GM18502 (cell line): ENCODE results near the gene TLR5.
A peak's percentile ranks its signal among the peaks of the same experiment; 100 is the strongest.

Experiments
- ATAC-seq: cut with Tn5 transposase; IDR thresholded peaks from one replicate; pipeline ENCODE4 v1.9.1; 2021; ENCODE audit warnings: mild to moderate bottlenecking; ENCODE audit not compliant: unreplicated experiment, poor library complexity

The TLR5 gene

DNA sequence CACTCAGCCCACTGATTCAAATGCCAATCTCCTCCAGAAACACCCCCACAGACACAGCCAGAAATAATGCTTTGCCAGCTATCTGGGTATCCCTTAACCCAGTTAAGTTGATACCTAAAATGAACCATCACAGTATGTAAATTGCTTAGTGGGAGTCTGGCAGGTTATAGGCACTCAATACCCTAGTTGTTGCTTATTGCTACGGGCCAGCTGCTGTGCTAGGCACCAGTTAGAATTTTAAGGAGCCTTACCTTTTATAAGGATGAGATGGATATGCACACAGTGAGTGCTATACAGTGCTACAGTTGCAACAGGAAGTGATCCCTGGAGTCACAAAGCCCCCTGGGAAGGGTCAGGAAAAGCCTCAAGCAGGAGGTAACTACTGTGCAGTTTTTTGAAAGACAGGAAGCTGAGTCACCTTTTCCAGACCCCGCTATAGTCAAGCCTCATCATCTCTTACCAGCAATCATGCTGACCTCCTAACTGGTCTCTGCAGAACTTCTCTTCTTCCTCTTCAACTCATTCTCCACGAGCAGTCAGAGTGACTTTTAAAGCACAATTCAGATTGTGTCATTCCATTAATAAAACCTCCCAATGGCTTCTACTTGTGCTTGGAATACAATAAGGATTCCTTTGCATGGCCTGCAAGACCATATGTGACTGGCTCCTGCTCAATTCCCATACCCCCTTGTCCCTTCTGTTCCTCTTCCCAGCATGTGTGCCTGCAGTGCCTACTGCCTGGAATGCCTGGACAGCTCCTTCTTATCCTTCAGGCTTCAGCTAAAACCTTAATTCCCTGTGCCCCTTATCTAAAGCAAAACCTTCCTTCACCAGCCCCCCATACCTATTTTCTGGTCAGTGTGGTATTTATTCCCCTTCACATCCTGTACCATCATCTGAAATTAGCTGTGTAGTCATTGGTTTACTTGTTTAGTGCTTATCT, 10.4 kb upstream of the TLR5 start:
- no peak for ATAC-seq

- ATAC-seq: no peak
Measured at GRCh38 chr1:223152399-223152798, 9.4 kb upstream of the TLR5 start.

DNA sequence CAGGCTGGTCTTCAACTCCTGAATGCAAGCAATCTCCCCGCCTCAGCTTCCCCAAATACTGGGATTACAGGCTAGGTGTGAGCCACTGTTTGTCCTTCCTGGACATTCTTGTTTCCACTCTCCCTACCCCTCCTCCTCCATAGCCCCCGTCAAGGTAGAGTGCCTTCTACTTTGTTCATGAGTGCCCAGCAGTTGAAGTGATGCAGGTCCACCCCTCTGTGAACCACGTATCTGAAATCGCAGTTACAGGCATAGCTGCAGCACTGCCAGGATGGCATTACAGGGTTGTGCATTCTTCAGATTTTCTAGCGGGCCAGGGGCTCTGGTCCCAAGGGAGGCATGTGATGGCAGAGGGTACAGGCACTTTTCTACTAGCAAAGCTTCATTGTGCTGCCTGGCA, 7.4 kb upstream of the TLR5 start:
- ATAC-seq: no peak

- ATAC-seq: no peak
Measured at GRCh38 chr1:223147873-223148272, 4.8 kb upstream of the TLR5 start.

DNA sequence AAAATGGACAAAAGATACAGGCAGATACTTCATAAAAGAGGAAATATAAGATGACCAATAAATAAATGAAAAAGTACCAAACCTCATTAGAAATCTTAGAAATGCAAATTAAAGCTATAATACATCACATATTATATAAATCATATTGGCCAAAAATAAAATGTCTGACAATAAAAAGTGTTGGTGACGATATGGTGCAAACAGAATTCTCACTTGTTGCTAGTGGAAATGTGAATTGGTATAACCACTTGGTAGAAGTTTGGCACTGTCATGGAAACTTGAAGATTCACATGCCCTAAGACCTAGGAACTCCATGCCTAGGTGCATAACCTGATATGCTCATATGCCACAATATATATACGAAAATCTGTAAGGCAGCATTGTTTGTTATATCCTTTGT, 4.4 kb upstream of the TLR5 start:
- no peak for ATAC-seq

- no peak for ATAC-seq
Measured at GRCh38 chr1:223146745-223147144, 3.7 kb upstream of the TLR5 start.

- ATAC-seq: no peak
Measured at GRCh38 chr1:223144914-223145313, 1.9 kb upstream of the TLR5 start.

DNA sequence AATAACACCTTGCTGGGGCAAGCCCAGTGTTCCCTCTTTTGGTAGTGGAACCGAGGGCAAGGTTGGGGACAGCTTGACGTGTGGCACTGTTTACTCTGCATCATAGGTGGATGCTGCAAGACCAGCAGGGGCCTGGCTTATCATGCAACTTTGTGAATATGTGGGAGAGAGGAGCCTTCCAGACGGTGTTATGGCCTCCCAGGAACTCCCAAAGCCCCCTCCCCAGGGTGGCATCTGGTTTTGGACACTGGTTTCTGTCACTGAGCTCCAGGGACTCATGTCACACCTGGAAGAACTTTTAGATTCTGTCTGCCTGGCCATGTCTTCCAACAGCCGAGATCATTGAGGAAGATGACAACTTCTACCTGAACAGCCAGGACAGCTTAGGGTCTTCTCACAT, 1.4 kb upstream of the TLR5 start:
- no peak for ATAC-seq

GRCh38 chr1:223143537-223144248, 645 bp upstream of the TLR5 start:
- ATAC-seq: no peak

- no peak for ATAC-seq
Measured at GRCh38 chr1:223142269-223142668, 779 bp downstream of the TLR5 start.

DNA sequence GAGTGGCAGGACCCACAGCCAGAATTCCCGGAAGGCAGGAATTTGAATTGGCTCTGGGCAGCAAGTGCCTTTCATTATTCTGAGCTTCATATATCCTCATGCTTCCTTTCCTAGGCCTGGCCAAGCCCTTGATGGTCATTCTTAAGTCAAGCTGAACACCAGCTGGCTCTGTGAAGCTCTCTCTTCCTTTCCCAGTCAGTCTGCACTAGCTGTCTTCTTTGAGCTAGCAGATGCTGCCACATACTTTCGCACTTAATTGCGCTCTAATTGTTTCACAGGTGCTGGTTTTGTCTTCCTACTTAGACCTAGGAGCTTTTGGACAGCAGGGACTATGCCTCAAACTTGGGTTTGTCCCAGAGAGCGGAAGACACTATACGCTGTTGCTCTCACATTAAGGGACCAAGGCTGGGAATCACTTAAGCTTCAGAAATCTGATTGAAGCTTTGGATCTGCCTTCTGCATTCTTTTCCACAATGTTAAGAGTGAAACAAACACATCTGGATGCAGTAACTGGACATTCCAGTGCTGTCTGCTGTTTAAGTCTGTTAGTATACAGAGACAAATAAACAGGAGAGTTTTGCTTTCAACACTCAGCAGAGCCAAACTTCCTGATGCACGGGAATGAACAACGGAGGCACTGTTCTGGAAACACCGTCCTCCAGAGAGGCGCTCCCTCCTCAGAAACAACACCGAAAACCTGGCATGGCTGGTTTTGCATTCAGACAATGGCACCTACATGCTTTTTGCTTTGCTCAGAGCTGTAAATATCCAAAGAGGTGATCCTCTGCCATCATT, 2.2 kb downstream of the TLR5 start:
- no peak for ATAC-seq

DNA sequence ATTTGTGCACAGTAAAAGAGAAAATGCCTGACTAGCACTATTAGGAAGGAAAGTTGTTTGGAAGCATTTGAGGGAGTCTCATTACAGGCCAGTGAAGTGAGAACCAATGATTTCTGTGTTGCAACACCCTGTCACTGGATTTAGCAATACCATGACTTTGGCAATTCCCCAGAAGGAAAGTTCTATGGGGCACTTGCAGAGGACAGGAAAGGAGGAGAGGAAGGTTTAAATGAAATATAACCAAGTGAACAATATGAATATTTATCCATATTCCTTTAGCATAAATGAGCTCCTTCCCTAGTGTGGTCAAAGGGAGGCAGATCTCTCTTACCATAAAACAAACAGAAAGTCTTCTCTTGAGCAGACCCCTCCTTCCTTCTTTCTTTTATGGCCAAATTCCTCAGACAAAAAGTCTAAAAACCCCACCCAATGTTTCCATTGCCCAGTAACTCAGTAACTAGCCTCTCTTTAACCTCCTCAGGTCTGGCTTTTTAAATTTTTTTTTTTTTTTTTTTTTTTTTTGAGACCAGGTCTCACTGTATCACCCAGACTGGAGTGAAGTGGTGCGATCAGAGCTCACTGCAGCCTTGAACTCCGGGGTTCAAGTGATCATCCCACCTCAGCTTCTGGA, 5.5 kb downstream of the TLR5 start:
- ATAC-seq: no peak

DNA sequence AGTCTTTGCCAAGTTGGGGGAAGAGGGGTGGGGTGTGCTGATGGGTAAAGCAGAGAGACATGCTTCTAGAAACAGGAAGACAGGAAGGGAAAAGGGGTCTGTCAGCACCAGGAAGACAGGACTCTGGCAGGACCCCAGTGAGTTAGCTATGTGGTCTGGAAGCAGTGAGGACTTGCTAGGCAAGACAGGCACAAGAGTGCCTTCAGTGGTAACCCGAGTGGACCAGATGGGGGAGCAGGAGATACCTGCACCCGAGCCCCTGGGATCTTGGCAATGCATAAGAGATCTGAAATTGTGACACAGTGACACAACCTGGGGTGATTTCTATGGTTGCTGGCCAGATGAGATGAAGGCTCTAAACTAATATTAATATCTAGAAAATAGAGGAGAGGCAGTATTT, 7.0 kb downstream of the TLR5 start:
- ATAC-seq: no peak

DNA sequence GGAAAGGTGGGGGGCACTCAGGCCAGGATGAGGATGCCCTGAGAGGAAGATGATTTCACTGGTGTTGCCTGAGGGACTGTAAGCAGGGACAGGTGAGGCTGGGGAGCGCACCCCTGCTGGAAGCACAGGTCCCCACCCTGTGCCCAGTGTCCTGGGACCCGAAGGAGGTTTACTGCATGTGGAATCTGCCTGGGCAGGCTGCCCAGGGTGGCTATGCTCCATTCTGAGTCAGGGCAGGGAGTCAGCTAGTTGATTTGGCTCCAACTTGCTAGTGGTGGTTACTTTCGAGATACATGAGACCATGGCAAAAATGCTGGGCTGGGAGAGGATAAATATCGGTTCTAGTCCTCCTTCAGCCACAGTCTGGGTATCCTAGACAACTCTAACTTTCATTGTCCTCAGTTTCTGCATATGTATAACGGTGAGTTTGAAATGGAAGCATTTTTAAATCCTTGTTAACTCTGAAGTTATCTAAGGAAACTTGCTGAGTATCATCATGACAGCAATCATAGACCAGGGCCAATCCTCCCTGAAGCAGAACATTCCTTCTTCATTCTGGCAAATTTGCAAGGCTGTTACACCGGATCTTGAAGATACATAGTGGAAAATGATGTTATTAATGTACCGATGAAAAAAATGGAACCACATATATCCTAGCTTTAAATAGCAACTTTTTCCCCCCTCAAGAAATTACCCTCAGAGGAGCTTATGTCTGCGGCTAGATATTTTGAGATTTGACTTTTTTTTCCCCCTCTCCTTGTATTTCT, 7.7 kb downstream of the TLR5 start:
- ATAC-seq: no peak

GRCh38 chr1:223133824-223134435, 9.1 kb downstream of the TLR5 start:
- peak; percentile 90 for ATAC-seq

GRCh38 chr1:223133306-223133823, 9.7 kb downstream of the TLR5 start:
- peak; percentile 5 for ATAC-seq

DNA sequence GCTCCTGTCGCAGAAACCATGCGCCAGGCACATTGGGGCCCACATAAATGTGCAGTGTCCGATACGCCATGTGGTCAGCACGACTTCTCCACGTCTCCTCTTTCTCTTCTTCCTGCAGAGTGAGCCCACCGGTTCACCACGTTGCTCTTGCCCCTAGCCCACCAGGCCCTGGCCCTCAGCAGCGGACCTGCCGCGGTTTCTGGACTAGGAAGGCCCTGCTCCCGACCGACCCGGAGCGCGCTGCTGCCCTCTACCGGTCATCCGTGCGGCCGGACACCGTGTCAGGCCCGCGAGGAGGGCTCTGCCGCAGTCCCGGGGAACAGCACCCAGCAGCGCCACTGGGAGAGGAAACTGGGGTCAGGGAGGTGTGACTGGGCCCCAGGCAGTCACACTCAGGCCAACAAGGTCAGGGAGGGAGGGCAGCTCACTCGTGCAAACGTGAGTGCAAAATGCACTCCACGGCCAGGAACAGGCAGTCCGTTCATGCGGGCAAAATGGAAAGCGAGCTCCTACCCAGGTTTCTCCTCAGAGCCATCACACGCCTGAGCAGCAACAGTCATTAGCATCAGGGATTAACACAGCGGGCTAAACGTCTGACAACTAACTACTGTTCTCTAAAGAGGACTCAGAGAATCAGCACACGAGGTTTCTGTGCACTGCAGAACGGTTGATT, 13.7 kb downstream of the TLR5 start:
- peak; percentile 63 for ATAC-seq

DNA sequence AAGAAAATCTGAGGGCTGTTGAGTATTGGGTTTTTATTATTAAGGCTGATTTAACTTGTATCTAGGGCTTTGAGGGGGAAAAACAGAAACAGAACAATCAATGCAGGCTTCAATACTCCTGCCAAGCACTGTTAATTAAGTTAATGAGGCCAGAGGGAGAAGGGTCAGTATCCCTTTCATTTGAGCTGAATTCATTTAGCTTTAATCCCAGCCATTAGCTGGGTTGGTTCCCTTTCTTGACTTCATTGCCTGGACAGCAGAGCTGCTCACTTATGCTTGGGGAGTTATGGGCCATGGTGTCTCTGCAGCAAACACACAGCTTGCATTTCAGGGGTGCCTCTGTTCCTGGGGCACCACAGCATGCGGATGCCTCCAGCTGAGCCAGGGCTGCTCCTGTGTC, 16.3 kb downstream of the TLR5 start:
- no peak for ATAC-seq
